PC-3 (cell line): ENCODE measurements around the gene EXD3.

Source experiments
- CTCF ChIP-seq: fragments of 300-600 bp; sonication (generic); conservative IDR thresholded peaks from 2 replicates; pipeline ENCODE4 v1.5.1; 2017; ENCODE audit warnings: antibody characterized with exemption, low read depth, mild to moderate bottlenecking, low read length
- EZH2 ChIP-seq: fragments of 300-600 bp; sonication (generic); IDR thresholded peaks from one replicate; pipeline ENCODE4 v1.6.1; 2017; ENCODE audit warnings: antibody characterized with exemption, mild to moderate bottlenecking, low read length; ENCODE audit not compliant: unreplicated experiment

DNA sequence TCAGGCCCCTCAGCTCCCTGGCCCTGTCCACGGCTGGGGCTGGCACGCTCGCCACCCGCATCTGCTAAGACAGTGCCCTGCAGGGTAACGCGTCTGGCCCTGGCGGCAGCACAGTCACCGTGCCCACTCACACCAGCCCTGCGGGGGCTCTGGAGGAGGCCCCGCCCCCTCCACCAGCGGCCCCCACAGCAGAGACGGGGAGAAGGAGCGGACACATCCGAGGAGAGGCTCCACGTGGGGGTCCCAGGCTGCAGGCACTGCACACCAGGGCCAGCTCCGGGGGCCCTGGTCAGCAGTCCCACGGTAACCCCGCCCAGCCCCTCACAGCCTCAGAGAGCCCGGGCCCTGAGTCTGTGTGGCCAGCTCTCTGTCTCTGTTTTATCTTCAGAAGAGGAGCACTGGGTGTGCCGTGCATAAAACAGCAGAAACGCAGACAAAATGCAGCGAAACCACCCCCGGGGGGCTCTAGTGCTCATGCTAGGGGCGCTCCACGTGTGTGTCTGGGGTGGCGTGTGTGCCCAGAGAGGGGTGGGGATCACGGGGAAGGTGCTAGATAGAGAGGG, 73.4 kb downstream of the EXD3 start:
- TF ChIP-seq CTCF: no peak
- no peak for TF ChIP-seq EZH2
